CD14-positive monocyte (primary cell): Measurements from ENCODE around the gene ELMO1. TPM values are rescaled to one million over a fixed set of nuclear protein-coding genes. Genes with fewer than 3 reads are reported as not detected.

ENCODE experiments used
- DNase-seq, 3 donors: peaks; one replicate each; pipeline ENCODE4 v3.0.0-alpha.2; 2011 to 2022
- H2AFZ ChIP-seq: 2 replicates; pipeline ENCODE4 v1.6.0; 2012; ENCODE audit warnings: mild to moderate bottlenecking, low read depth, low read length, inconsistent platforms; ENCODE audit not compliant: insufficient read depth, poor library complexity, severe bottlenecking
- H3K27ac ChIP-seq, 2 donors: 1 replicate in 1 of 2; 2 replicates in 1 of 2; pipeline ENCODE4 v1.5.1; 2012 to 2013; ENCODE audit warnings: low read length in 2 of 2, control low read depth in 1 of 2, inconsistent platforms in 1 of 2, low read depth in 1 of 2, mild to moderate bottlenecking in 1 of 2
- H3K27me3 ChIP-seq, 2 donors: one replicate each; pipeline versions ENCODE4 v1.6.0 to v1.6.1; 2011 to 2013; ENCODE audit warnings: low read length in 2 of 2; ENCODE audit not compliant: control insufficient read depth in 2 of 2, insufficient read depth in 2 of 2
- H3K36me3 ChIP-seq, 2 donors: replicated peaks in 1 of 2; 1 replicate in 1 of 2; 2 replicates in 1 of 2; pipeline versions ENCODE4 v1.5.1 to v1.6.1; 2012 to 2013; ENCODE audit warnings: low read length in 2 of 2, control low read depth in 1 of 2, inconsistent platforms in 1 of 2, mild to moderate bottlenecking in 1 of 2; ENCODE audit not compliant: insufficient read depth in 2 of 2, control insufficient read depth in 1 of 2
- H3K4me1 ChIP-seq, 2 donors: 1 replicate in 1 of 2; 2 replicates in 1 of 2; pipeline versions ENCODE4 v1.5.1 to v1.6.1; 2012 to 2013; ENCODE audit warnings: low read length in 2 of 2, control low read depth in 1 of 2, inconsistent platforms in 1 of 2, mild to moderate bottlenecking in 1 of 2, moderate library complexity in 1 of 2; ENCODE audit not compliant: insufficient read depth in 2 of 2, control insufficient read depth in 1 of 2
- H3K4me2 ChIP-seq: replicated peaks from 2 replicates; pipeline ENCODE3; 2012; ENCODE audit warnings: low read length, moderate library complexity, mild to moderate bottlenecking; ENCODE audit not compliant: poor library complexity, severe bottlenecking; ENCODE audit errors: extremely low read depth
- H3K4me3 ChIP-seq, 3 experiments: fragments of 200-600 bp in 1 of 3; sonication (generic) in 1 of 3; replicated peaks in 1 of 3; 1 replicate in 2 of 3; 2 replicates in 1 of 3; pipeline ENCODE4 v1.5.1; 2011 to 2013; ENCODE audit warnings: low read length in 3 of 3, mild to moderate bottlenecking in 3 of 3, control low read depth in 2 of 3, low read depth in 2 of 3, inconsistent platforms in 1 of 3, moderate library complexity in 1 of 3
- H3K79me2 ChIP-seq: 2 replicates; pipeline ENCODE4 v1.6.0; 2012; ENCODE audit warnings: mild to moderate bottlenecking, control low read depth, inconsistent platforms, low read length, moderate library complexity; ENCODE audit not compliant: insufficient read depth
- H3K9ac ChIP-seq: 2 replicates; pipeline ENCODE4 v1.6.0; 2017; ENCODE audit warnings: low read length, mild to moderate bottlenecking; ENCODE audit not compliant: insufficient read depth, poor library complexity, severe bottlenecking
- H3K9me3 ChIP-seq, 2 donors: replicated peaks in 1 of 2; 1 replicate in 1 of 2; 2 replicates in 1 of 2; pipeline versions ENCODE4 v1.5.1 to v1.6.1; 2012 to 2013; ENCODE audit warnings: low read length in 2 of 2, control low read depth in 1 of 2; ENCODE audit not compliant: control insufficient read depth in 1 of 2, insufficient read depth in 1 of 2
- H4K20me1 ChIP-seq: 2 replicates; pipeline ENCODE4 v1.6.0; 2012; ENCODE audit warnings: mild to moderate bottlenecking, low read length, control low read depth, moderate library complexity; ENCODE audit not compliant: insufficient read depth
- H3K27ac Mint-ChIP-seq, 7 donors: one replicate each; pipeline ENCODE4 v1.8.0; 2020; ENCODE audit warnings: mild to moderate bottlenecking in 7 of 7, mixed read lengths in 7 of 7, moderate library complexity in 6 of 7, inconsistent platforms in 2 of 7
- H3K27me3 Mint-ChIP-seq, 3 donors: one replicate each; pipeline ENCODE4 v1.8.0; 2021 to 2022; ENCODE audit warnings: low read depth in 3 of 3, mild to moderate bottlenecking in 3 of 3, mixed read lengths in 3 of 3, moderate library complexity in 3 of 3, inconsistent platforms in 1 of 3
- H3K36me3 Mint-ChIP-seq, 2 donors: one replicate each; pipeline ENCODE4 v1.8.0; 2020; ENCODE audit warnings: mixed read lengths in 2 of 2, inconsistent platforms in 1 of 2, mild to moderate bottlenecking in 1 of 2
- H3K4me1 Mint-ChIP-seq: one replicate; pipeline ENCODE4 v1.8.0; 2020; ENCODE audit warnings: mild to moderate bottlenecking, mixed read lengths
- H3K4me3 Mint-ChIP-seq, 2 donors: one replicate each; pipeline ENCODE4 v1.8.0; 2020; ENCODE audit warnings: mild to moderate bottlenecking in 2 of 2, mixed read lengths in 2 of 2, moderate library complexity in 1 of 2
- H3K9me3 Mint-ChIP-seq, 7 donors: one replicate each; pipeline ENCODE4 v1.8.0; 2020 to 2022; ENCODE audit warnings: mixed read lengths in 7 of 7, mild to moderate bottlenecking in 6 of 7, moderate library complexity in 6 of 7, inconsistent platforms in 2 of 7
- CTCF ChIP-seq: fragments of 200-600 bp; IDR thresholded peaks from one replicate; pipeline ENCODE4 v1.8.0; 2022; ENCODE audit warnings: antibody characterized with exemption, mild to moderate bottlenecking
- WGBS: methylation state at CpG from one replicate; pipeline ENCODE4 v1.1.5; 2013; ENCODE audit warnings: missing lambda C conversion rate; ENCODE audit not compliant: insufficient coverage; 5-methylcytosine and 5-hydroxymethylcytosine counted together
- intact Hi-C, 2 donors: fragments of 100-400 bp; cut with micrococcal nuclease; formaldehyde crosslinking; loops; one replicate each; pipeline versions ENCODE4 v1.15.0 to v1.15.1; 2023
- polyA plus RNA-seq, 3 donors: library from polyadenylated mRNA; depleted of rRNA in 1 of 3; unstranded in 2 of 3; stranded (reverse) in 1 of 3; fragments of 300-500 nt in 2 of 3; fragments of >200 nt in 1 of 3; fragmentation: Illumina TruSeq in 2 of 3; gene quantifications; 1 replicate in 2 of 3; 2 replicates in 1 of 3; pipeline ENCODE4 v1.2.3, GENCODE V29; 2012 to 2021

Gene ELMO1
- polyA plus RNA-seq, 3 donors = 46.6 to 50.2 (median 46.7) TPM

GRCh38 chr7:37074370-37074769 lies 374.3 kb downstream of the ELMO1 start:
- no peak overlapping the region for H3K4me2 ChIP-seq
- no peaks in the 10 kb centered on the region for H3K4me1 ChIP-seq
- no peak overlapping the region for H3K4me3 ChIP-seq
- DNase-seq = no peak
- peaks cover 12 to 29% of the 10 kb centered on the region in 2 donors for H3K36me3 ChIP-seq
- H3K9ac ChIP-seq = no peak overlapping the region
- H4K20me1 ChIP-seq = peaks cover 42% of the 10 kb centered on the region
- H3K79me2 ChIP-seq = no peaks in the 10 kb centered on the region
- peak overlapping the region in 1 of 7 donors; percentile 10 for H3K27ac Mint-ChIP-seq
- no peaks in the 10 kb centered on the region for H3K9me3 ChIP-seq
- no peak overlapping the region for H3K27ac ChIP-seq
- no peak for TF ChIP-seq CTCF
- peaks cover 27 to 35% of the 10 kb centered on the region in 2 donors for H3K36me3 Mint-ChIP-seq
- no peaks in the 10 kb centered on the region for H3K4me1 Mint-ChIP-seq
- WGBS = 91% methylated on average over 3 of the region's 4 CpGs
- no peaks in the 10 kb centered on the region for H3K27me3 ChIP-seq
- intact Hi-C loops = no loop called here
- peaks cover 0 to 1% (median 0%) of the 10 kb centered on the region in 3 donors for H3K27me3 Mint-ChIP-seq
- no peak overlapping the region for H2AFZ ChIP-seq
- no peaks in the 10 kb centered on the region for H3K9me3 Mint-ChIP-seq
- no peak overlapping the region for H3K4me3 Mint-ChIP-seq

DNA sequence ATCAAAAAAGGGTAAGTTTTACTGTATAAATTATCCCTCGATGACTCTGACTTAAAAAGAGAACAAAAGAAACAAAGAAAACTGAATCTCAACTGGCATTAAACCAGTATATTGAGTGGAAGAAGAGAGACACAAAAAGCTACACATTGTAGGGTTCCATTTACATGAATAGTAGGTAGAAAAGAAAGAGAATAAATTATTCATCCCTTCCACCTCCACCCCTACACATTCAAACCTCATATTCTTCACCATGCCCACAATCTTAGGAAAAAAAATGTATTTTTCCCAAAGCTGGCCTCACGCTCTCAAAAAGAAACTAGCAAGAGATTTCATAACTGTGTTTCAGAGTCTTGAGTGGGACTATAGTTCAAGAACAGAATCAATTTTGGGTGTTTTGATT lies 377.5 kb downstream of the ELMO1 start:
- no peak overlapping the region for H3K9ac ChIP-seq
- intact Hi-C loops = no loop called here
- peaks cover 48% of the 10 kb centered on the region for H4K20me1 ChIP-seq
- no peak overlapping the region for H3K27ac Mint-ChIP-seq
- no CpG with 5 or more reads among the region's 2 CpGs for WGBS
- H3K36me3 ChIP-seq = peaks cover 2 to 16% of the 10 kb centered on the region in 2 donors
- H3K27me3 Mint-ChIP-seq = peaks cover 0 to 1% (median 0%) of the 10 kb centered on the region in 3 donors
- no peaks in the 10 kb centered on the region for H3K79me2 ChIP-seq
- H3K9me3 Mint-ChIP-seq = no peaks in the 10 kb centered on the region
- no peaks in the 10 kb centered on the region for H3K27me3 ChIP-seq
- no peak overlapping the region for H3K4me3 Mint-ChIP-seq
- no peak overlapping the region for H3K4me3 ChIP-seq
- H3K4me1 Mint-ChIP-seq = no peaks in the 10 kb centered on the region
- H3K36me3 Mint-ChIP-seq = peaks cover 12 to 18% of the 10 kb centered on the region in 2 donors
- no peak overlapping the region for H3K4me2 ChIP-seq
- TF ChIP-seq CTCF = no peak
- DNase-seq = no peak
- H2AFZ ChIP-seq = no peak overlapping the region
- H3K4me1 ChIP-seq = no peaks in the 10 kb centered on the region
- H3K9me3 ChIP-seq = no peaks in the 10 kb centered on the region
- no peak overlapping the region for H3K27ac ChIP-seq
